SK-MEL-5 (cell line): ENCODE data around the gene TMEM63B. TPM values are rescaled to one million over a fixed set of nuclear protein-coding genes. Genes with fewer than 3 reads are reported as not detected.
"Not testable (repeated sequence)": the region's sequence is repeated elsewhere in the genome, so short reads cannot be mapped to it uniquely, and the experiment has no call there.

ENCODE experiments used
- DNase-seq: peaks from one replicate; pipeline ENCODE4 v3.0.0-alpha.2; 2016; ENCODE audit warnings: low read depth, low spot score
- in situ Hi-C: cut with HindIII; loops from 2 replicates; pipeline ENCODE4 v1.10.0; 2016; ENCODE audit warnings: low sequenced_read_pairs, high pct_unique_total_duplicates, low pct_unique_long_range_greater_than_20kb
- total RNA-seq: library from RNA; depleted of rRNA; stranded (reverse); fragments of >200 nt; shearing (Covaris generic); gene quantifications from 2 replicates; pipeline ENCODE4 v1.2.3, GENCODE V29; 2014

Gene TMEM63B
- total RNA-seq, 1 experiment from 2014 or later, result 23.6 TPM

DNA sequence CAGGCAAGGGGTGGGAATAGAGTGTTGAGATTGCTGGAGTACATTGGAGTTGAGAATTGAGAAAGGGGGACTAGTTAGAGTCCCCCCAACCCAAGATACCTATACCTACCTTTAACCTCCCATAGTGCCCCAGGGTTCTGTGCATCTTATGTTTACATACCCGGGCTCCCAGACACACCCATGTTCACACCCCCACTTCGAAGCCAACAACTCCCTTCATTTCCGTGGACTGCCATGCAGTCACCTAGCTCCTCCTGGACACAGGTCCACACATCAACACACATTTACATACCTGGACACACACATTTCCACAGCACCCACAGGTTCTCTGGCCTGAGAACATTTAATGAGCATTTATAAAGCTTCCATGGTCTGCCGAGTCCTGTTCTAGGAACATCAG, 5.1 kb downstream of the TMEM63B start:
- DNase-seq, result no peak
- in situ Hi-C loops, result no loop called here

DNA sequence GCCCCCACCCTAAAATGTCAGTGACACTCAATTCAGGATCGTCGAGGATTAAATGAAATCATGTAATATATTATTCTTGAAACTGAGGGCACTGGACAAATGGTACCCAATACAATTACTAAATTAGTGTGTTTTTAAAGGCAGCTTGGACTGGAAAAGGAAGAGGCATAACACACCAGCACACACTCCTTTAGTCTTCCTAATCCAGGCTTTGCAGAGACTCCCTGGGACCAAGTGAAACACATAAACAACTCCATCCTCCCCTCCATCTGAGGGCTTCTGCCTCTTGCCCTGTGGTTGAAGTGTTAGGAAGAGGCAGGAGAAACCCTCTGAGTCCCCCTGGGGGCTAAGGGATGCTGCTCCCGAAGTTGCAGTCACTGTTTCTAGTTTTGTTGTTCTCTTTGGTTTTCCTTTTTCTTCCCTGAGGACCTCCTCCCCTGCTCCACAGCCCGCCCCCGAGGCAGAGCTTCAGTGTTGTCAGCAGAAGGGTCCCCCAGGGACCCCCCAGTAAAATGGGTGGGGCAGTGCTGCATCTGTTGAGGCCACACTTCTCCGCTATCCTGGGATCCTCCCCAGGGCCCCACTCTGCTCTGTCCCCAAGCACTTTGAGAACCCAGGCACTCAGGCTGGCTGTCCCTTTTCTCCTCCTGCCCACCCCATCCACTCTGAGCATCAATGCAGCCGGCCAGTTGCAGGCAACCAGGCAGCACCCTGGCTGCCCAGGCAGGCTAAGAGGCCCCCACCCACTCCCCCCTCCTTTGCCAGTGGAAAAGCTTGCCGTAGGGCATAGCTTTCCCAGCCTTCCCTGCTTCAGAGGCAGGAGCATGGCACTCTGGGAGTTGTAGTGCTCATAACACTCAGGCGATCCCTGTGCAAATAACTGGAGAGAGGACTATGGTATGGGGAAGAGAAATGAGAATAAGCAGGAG, 5.9 kb downstream of the TMEM63B start:
- in situ Hi-C loops, result no loop called here
- peak; percentile 76 for DNase-seq

DNA sequence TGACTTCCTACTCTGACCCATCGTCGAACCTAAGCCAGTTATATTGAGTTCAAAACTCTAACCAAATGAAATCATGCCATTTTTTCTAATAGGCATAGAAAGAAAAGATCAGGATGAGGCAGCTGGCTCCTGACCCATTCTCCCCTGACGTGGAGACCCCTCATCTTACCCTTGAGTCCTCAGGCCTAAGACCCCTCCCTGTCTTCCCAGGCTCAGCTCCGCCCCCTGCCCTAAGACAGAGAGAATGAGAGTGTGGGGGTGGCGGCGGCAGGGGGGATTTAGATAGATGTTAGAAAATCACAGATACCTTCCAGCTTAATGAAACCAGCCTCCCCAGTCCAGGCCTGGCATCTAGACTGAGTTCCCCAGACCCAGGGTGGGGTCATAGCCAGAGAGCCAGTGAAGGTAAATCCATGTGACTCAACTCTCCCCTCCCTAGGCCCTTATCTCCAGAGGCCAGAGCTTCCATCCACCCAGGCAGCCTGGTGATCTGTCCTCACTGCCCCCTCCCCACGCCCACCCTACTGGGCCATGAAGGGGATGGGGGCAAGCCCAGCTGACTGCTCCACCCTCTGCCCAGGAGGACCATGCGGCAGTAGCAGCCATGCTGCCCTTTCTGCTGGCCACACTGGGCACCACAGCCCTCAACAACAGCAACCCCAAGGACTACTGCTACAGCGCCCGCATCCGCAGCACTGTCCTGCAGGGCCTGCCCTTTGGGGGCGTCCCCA, 6.8 kb downstream of the TMEM63B start:
- DNase-seq, result no peak
- in situ Hi-C loops, result no loop called here

DNA sequence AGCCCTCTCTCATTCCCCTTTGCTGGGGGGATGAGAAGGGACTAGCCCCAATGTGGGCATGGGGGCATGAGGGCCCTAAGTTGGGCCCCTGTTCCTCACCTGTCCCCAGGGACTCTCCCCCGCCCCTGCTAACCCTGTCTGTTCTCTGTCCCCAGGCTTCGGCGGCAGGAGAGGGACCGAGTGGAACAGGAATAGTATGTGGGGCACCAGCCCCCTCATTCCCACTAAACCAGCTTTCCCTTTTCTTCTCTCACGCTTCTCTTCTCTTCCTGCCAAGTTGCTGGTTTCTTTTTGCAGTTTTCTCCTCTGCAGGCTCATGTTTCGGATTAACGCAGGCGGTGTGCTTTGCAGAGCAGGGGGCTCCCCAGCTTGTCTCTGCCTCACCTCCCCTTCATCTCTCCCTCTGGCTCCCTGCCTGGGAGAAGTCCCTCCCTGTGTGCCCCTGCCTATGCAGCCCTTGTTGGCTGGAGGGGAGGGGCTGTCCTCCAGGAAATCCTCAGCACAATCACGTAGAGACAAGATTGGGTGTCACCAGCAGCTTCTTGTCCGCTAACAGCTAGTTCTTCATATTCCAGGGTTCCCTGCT, 7.9 kb downstream of the TMEM63B start:
- no peak for DNase-seq
- in situ Hi-C loops, result no loop called here

DNA sequence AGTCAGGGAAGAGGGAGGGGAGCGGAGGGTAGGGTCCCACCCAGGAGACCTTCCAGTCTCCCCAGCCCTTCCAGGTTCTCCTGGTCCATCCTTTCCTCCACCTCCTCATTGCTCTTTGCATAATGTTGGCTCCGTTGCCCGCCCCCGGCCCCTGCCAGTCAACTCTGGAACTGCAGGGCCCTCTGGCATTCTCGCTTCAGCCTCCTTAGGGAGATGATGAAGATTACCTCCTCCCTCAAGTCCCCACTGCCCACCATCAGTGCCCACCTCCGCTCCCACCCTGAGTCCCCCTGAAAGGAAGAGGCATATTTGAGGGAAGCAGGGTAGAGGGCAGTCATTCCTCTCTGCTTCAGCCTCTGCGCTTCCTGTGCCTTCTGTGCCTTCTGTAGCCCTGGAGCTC, 8.5 kb downstream of the TMEM63B start:
- in situ Hi-C loops, result no loop called here
- no peak for DNase-seq

DNA sequence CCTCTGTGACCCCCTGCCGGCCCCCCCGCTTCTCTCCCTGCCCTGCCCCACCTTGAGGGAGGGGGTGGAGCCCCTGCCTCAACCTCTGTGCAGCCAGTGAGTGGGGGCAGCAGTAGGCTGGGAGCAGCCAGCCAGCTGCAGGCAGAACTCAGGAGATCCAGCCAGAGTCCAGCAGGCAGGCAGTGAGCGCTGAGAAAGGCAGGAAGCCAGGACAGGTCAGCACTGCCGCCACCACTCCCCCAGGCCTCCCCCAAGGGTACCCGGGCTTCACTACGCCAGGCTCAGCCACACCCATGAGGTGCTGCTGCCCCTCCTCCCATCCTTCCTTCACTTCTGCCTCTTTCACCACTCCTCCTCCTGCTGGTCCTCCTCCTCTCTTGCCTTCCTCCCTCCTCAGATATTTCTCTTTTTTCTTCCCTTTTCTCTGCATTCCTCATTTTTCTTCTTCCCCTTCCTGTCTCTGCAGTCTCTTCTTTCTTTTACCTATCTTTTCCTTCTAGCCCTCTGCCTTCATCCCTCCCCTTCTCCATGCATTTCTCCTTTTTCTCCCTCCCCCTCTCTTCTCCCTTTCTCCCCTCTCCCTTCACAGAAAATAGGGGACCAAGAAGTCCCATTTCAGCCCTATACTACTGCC, 11.5 kb downstream of the TMEM63B start:
- no peak for DNase-seq
- in situ Hi-C loops, result no loop called here

DNA sequence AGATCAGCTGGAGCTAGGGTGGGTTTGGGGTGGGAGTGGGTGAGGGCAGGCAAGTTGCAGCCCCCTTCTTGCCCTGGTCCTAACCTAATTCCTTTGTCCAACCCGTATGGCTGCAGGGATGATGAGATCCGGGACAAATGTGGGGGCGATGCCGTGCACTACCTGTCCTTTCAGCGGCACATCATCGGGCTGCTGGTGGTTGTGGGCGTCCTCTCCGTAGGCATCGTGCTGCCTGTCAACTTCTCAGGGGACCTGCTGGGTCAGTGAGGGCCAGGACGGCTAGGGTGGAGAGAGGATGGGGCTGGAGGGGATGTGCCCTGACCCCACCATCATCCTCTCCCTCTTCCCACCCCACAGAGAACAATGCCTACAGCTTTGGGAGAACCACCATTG, 12.0 kb downstream of the TMEM63B start:
- in situ Hi-C loops, result no loop called here
- no peak for DNase-seq

DNA sequence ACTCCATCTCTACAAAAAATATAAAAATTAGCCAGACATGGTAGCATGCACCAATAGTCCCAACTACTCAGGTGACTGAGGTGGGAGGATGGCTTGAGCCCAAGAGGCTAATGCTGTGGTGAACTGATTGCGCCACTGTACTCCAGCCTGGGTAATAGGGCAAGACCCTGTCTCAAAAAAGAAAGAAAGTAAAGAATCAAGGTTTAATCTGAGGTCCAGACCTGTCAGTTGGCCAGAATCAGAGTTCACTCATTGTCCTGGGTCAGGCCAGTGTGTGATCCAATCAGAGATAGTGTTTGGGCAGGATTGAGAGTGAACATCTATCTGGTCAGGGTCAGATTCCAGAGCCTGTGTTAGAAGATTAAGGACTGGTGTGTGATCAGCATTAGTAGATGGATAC, 15.5 kb downstream of the TMEM63B start:
- in situ Hi-C loops, result no loop called here
- DNase-seq, result no peak

DNA sequence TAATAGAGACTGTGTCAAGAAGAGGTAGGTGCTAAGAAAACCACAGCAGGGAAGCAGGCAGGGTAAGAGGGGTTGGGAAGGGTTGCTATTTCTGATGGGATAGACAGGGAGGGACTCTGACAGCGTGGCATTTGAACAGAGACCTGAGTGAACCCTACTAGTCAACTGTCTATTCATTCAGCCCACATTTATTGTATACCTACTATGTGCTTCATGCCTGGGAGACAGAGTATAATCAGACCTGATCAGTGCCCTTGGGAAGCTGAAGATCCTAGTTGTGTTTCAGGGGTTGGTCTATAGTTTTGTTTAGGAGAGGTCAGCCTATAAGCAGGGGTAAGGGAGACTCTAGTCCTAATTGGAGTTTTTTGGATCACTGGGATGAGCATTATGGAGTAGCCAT, 16.4 kb downstream of the TMEM63B start:
- in situ Hi-C loops, result no loop called here
- DNase-seq, result no peak

DNA sequence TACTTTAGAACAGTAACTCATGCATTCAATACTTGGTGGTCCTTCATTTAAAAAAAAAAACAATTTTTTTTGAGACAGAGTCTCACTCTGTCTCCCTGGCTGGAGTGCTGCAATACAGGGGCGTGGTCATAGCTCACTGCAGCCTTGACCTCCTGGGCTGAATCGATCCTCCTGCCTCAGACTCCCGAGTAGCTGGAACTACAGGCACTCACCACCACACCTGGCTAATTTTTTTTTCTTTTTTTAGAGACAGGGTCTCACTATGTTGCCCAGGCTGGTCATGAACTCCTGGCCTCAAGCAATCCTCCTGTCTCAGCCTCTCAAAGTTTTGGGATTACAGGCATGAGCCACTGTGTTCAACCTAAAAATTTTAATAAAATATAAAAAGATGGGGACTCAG, 17.2 kb downstream of the TMEM63B start:
- in situ Hi-C loops, DNase-seq: not testable (repeated sequence)

DNA sequence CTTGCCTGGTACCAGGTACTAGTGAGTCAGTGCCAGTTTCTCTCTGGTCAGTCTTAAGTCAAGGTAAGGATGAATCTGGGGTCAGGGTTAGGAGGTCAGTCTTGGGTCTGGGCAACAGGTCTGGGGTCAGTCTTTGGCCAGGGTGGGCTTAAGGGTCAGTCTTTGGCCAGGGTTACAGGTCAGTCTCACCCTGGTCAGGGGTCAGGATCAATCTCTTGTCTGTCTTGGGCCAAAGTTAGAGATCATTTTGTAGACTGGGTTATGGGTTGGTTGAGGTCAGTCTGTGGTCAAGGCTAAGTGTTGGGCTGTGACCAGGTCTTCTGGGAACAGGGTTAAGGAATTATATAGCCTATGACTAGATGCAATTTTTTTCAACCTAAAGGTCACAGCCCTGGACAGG, 18.5 kb downstream of the TMEM63B start:
- DNase-seq, result no peak
- in situ Hi-C loops, result no loop called here

DNA sequence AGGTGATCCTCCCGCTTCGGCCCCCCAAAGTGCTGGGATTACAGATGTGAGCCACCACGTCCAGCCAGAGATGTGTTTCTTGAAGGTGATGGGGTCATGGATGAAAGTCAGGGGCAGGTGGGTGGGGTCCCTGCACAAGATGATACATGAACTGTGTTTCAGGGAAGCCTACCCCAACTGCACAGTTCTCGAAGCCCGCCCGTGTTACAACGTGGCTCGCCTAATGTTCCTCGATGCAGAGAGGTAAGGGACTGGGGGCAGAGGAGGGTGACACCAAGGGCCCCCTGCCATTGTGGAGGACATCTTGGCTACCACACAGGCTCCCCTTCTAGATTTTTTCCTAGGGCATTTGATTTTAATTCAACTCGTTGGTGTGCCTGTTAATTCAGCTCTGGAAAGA, 19.3 kb downstream of the TMEM63B start:
- in situ Hi-C loops, result no loop called here
- DNase-seq, result no peak

DNA sequence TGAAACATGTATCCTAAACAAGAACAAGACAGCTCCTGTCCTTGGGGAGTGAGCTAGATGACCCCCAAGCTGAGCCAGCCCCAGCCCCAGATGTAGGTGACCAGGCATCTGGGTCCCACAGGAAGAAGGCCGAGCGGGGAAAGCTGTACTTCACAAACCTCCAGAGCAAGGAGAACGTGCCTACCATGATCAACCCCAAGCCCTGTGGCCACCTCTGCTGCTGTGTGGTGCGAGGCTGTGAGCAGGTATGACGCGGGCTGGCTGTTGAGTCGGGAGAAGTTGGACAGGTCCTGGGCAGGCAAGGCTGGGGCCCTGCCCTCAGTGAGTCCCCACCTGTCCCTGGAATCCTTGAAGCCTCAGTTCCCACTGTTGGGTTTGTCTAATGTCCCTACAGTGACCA, 19.9 kb downstream of the TMEM63B start:
- DNase-seq, result no peak
- in situ Hi-C loops, result no loop called here

DNA sequence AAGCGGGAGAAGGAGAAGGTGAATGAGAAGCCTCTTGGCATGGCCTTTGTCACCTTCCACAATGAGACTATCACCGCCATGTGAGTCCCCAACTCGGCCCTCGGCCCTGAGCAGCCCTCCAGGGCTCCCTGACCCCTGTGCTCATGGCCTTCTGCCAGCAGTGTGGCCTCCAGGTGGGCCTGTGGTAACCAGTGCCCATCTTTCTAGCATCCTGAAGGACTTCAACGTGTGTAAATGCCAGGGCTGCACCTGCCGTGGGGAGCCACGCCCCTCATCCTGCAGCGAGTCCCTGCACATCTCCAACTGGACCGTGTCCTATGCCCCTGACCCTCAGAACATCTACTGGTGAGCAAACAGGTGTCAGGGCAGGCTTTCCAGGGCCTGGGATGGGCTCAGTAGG, 21.0 kb downstream of the TMEM63B start:
- no peak for DNase-seq
- in situ Hi-C loops, result no loop called here

DNA sequence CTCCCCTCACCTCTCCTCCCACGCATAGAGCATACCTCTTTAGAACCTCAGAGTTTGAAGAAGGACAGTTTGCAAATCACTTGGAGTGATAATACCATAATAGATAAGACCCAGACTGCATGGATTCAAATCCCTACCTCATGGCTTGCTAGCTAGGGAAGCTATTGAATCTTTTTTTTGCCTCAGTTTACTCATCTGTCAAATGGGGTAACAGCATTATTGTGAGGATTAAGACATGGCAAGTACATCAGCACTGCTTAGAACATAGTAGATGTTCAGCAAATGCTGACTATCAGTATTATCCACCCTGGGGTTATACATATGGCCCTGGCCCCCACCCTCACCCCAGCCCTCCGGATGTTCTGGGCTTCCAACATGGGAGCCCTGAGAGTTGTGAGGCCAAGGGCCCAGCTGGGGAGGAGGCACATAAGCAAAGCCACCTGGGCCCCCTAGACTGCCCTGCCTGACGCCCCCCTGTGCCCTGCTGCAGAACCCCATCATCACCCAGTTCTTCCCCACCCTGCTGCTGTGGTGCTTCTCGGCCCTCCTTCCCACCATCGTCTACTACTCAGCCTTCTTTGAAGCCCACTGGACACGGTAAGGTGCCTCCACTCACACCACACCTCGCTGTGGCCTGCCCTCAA, 22.1 kb downstream of the TMEM63B start:
- DNase-seq, result no peak
- in situ Hi-C loops, result no loop called here

DNA sequence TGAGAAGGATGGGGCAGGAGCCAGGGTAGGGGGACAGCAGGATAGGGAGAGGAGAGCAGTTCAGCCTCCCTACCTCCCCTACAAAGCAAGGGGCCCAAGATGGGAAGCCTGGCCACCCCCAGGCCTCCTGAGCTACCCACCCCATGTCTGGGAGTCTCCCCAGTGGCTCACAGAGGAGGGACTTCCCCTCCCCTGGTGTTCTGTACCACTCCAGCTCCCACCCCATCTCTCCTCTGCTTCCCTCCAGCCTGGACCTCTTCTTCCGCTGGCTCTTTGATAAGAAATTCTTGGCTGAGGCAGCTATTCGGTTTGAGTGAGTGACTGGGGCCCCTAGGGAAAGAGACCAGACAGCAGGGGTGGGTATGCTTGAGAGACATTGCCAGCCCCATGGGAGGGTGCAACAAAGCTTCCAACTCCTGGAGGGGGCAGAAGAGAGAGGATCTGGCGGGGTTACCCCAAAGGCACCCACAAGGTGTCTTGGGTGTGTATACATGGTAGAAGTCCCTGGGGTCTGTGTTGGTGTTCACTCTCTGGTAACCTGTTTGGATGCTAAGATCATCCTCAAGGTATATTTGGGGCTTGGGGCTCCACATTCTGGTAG, 23.1 kb downstream of the TMEM63B start:
- no peak for DNase-seq
- in situ Hi-C loops, result no loop called here

DNA sequence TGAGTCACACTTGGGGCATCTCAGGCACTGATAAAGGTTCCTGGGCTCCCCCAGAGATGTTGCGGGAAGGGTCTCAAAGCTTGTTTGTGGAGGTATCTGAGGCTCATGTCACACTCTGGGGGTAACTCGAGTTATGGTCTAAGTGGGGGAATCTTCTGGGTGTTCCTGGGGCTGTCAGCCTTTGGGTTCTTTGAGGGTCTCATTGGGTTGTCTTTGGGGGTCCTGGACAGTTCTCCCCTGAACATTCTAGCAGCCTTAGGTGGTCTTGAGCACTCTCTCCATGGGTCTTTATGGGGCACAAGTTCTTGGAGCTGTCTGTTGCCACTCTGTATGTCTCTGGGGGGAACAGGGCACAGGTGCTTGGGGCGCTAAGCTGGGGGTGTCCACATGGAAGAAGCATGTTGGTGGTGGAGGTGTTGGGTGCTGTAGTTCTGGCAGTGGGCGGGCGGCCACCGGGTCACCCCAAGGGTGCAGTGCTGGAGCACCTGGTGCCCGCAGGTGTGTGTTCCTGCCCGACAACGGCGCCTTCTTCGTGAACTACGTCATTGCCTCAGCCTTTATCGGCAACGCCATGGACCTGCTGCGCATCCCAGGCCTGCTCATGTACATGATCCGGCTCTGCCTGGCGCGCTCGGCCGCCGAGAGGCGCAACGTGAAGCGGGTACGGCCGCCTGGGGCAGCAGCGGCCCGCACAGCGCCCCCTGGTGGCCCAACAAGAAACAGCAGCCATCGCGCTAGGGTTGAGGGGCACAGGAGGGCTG, 24.2 kb downstream of the TMEM63B start:
- peak; percentile 64 for DNase-seq
- in situ Hi-C loops, result no loop called here
